ENCODE results near the gene GJD2.

GJD2 gene

DNA sequence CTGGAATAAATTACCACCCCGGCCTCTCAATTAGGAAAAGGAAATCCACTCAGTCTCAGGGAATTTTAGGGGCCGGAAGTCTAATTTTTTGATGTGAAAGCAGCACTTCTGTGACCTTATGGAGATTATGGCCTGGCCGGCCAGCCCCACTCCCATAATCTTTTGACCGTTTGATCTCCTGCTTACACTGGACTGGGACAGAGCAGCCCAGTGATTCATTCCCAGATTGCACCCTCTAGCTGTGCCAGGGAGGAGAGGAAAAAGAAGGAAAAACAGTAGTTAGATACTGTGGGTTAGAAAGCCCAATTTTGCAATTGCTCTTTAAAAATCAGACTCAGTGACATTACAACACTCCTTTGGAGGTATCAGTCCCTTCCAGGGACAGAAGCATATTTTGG is 32.4 kb downstream of the GJD2 start:
- Histone ChIP-seq H3K9me3 (ENCODE audit: control insufficient read depth, low read length) (no peaks in the 10 kb centered on the region), H3K4me3 (ENCODE audit: low read length) (peak overlapping the region; percentile 66), H3K4me1 (ENCODE audit: control insufficient read depth, insufficient read depth, low read length) (peaks cover 59% of the 10 kb centered on the region), H3K9ac (ENCODE audit: low read length) (peak overlapping the region; percentile 75), H3K27me3 (replicated peaks; ENCODE audit: control insufficient read depth, insufficient read depth, low read length) (no peaks in the 10 kb centered on the region), H3K36me3 (ENCODE audit: control insufficient read depth, insufficient read depth, low read length, severe bottlenecking) (no peaks in the 10 kb centered on the region)
- DNase-seq (ENCODE audit: low read depth), result peak; percentile 73

- H3K4me3 ChIP-seq (ENCODE audit: low read length), result peak overlapping the region; percentile 66
- H3K9me3 ChIP-seq (ENCODE audit: control insufficient read depth, low read length), result no peaks in the 10 kb centered on the region
- peaks cover 56% of the 10 kb centered on the region for H3K4me1 ChIP-seq (ENCODE audit: control insufficient read depth, insufficient read depth, low read length)
- no peaks in the 10 kb centered on the region for H3K27me3 ChIP-seq (replicated peaks; ENCODE audit: control insufficient read depth, insufficient read depth, low read length)
- no peaks in the 10 kb centered on the region for H3K36me3 ChIP-seq (ENCODE audit: control insufficient read depth, insufficient read depth, low read length, severe bottlenecking)
- DNase-seq (ENCODE audit: low read depth), result peak; percentile 90
- H3K9ac ChIP-seq (ENCODE audit: low read length), result peak overlapping the region; percentile 75
Measured at GRCh38 chr15:34721802-34722438, 32.9 kb downstream of the GJD2 start.

DNA sequence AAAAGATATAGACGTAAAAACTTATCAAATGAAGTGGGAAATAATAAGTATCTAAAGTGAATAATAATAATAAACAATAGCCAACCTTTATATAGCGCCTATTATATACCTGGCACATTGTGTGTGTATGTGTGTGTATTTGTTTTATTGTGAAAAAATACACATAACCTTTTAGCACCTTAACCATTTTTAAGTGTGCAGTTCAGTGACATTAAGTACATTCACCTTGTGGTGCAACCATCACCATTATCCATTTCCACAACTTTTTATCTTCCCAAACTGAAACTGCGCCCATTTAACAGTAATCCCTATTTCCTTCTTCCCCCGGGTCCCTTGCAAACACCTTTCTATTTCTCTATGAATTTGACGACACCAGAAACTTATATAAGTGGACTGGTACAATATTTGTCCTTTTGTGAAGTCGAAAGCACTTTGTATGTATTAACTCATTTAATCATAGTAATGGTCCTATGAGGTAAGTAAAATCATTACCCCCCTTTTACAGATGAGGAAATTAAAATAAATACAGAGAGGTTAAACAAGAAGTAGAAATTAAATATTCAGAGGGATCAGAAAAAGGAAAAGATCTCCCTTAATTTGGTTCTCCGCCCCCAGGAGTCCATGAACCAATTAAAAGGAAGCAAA is 33.5 kb downstream of the GJD2 start:
- Histone ChIP-seq H3K4me3 (ENCODE audit: low read length) (no peak overlapping the region), H3K36me3 (ENCODE audit: control insufficient read depth, insufficient read depth, low read length, severe bottlenecking) (no peaks in the 10 kb centered on the region), H3K27me3 (replicated peaks; ENCODE audit: control insufficient read depth, insufficient read depth, low read length) (no peaks in the 10 kb centered on the region), H3K9ac (ENCODE audit: low read length) (peak overlapping the region; percentile 61), H3K4me1 (ENCODE audit: control insufficient read depth, insufficient read depth, low read length) (peaks cover 49% of the 10 kb centered on the region), H3K9me3 (ENCODE audit: control insufficient read depth, low read length) (no peaks in the 10 kb centered on the region)
- DNase-seq (ENCODE audit: low read depth), result no peak

DNA sequence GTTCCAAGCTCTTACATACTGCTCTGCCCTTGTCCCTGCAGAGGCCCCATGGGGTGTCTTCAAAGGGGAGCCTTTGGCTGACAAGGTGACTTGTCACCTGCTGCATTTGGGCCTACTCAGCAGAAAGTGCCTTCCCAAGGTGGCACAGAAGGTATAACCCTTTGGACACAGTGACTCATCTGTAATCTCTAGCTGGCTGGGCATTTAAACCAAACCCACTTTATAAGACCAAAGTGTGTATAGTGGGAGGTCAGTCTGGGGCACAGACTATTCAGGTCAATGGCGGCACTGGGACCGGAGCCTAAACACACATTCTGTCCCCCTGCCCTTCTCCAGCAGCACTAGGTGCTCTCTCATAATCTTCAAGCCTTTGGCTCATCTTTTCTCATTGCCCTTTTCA is 35.1 kb downstream of the GJD2 start:
- Histone ChIP-seq H3K9me3 (ENCODE audit: control insufficient read depth, low read length) (no peaks in the 10 kb centered on the region), H3K9ac (ENCODE audit: low read length) (no peak overlapping the region), H3K36me3 (ENCODE audit: control insufficient read depth, insufficient read depth, low read length, severe bottlenecking) (no peaks in the 10 kb centered on the region), H3K4me3 (ENCODE audit: low read length) (no peak overlapping the region), H3K27me3 (replicated peaks; ENCODE audit: control insufficient read depth, insufficient read depth, low read length) (no peaks in the 10 kb centered on the region), H3K4me1 (ENCODE audit: control insufficient read depth, insufficient read depth, low read length) (peaks cover 36% of the 10 kb centered on the region)
- no peak for DNase-seq (ENCODE audit: low read depth)

- Histone ChIP-seq H3K4me3 (ENCODE audit: low read length) (no peak overlapping the region), H3K9ac (ENCODE audit: low read length) (no peak overlapping the region), H3K27me3 (replicated peaks; ENCODE audit: control insufficient read depth, insufficient read depth, low read length) (no peaks in the 10 kb centered on the region), H3K4me1 (ENCODE audit: control insufficient read depth, insufficient read depth, low read length) (peaks cover 32% of the 10 kb centered on the region), H3K36me3 (ENCODE audit: control insufficient read depth, insufficient read depth, low read length, severe bottlenecking) (no peaks in the 10 kb centered on the region), H3K9me3 (ENCODE audit: control insufficient read depth, low read length) (no peaks in the 10 kb centered on the region)
- DNase-seq (ENCODE audit: low read depth), result peak; percentile 25
Measured at GRCh38 chr15:34718681-34719665, 35.8 kb downstream of the GJD2 start.

DNA sequence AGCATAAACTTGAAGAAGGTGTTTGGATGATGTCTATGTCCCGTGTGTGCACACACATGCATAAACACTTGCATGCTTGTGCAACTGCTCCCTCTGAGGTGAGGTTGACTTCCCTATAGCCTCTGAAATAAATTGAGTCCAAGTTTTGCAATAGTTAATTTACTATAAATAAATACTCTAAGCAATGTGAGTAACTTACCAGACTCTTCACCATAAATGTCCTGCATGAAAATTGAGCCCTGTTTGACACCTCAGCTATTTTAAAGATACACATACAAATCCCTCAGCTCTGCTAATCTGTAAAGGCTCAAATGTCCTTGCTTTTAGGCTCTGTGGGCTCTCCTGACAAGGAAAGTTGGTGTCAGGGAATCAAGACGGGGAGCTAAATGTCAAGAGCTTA is 37.1 kb downstream of the GJD2 start:
- Histone ChIP-seq H3K4me1 (ENCODE audit: control insufficient read depth, insufficient read depth, low read length) (peaks cover 22% of the 10 kb centered on the region), H3K9me3 (ENCODE audit: control insufficient read depth, low read length) (no peaks in the 10 kb centered on the region)

GRCh38 chr15:34716111-34716510 is 38.7 kb downstream of the GJD2 start:
- Histone ChIP-seq H3K27me3 (replicated peaks; ENCODE audit: control insufficient read depth, insufficient read depth, low read length) (no peaks in the 10 kb centered on the region), H3K9ac (ENCODE audit: low read length) (no peak overlapping the region), H3K9me3 (ENCODE audit: control insufficient read depth, low read length) (no peaks in the 10 kb centered on the region), H3K36me3 (ENCODE audit: control insufficient read depth, insufficient read depth, low read length, severe bottlenecking) (no peaks in the 10 kb centered on the region), H3K4me3 (ENCODE audit: low read length) (no peak overlapping the region), H3K4me1 (ENCODE audit: control insufficient read depth, insufficient read depth, low read length) (peaks cover 8% of the 10 kb centered on the region)
- DNase-seq (ENCODE audit: low read depth), result no peak

More for the DNA sequence above, 37.1 kb downstream of the GJD2 start:
- no peak overlapping the region for H3K4me3 ChIP-seq (ENCODE audit: low read length)
- H3K36me3 ChIP-seq (ENCODE audit: control insufficient read depth, insufficient read depth, low read length, severe bottlenecking), result no peaks in the 10 kb centered on the region
- H3K9ac ChIP-seq (ENCODE audit: low read length), result no peak overlapping the region
- peak; percentile 39 for DNase-seq (ENCODE audit: low read depth)
- H3K27me3 ChIP-seq (replicated peaks; ENCODE audit: control insufficient read depth, insufficient read depth, low read length), result no peaks in the 10 kb centered on the region

- H3K4me3 ChIP-seq (ENCODE audit: low read length), result no peak overlapping the region
Measured at GRCh38 chr15:34714476-34715121, 40.2 kb downstream of the GJD2 start.

GRCh38 chr15:34713635-34714034 is 41.2 kb downstream of the GJD2 start:
- no peaks in the 10 kb centered on the region for H3K9me3 ChIP-seq (ENCODE audit: control insufficient read depth, low read length)
- H3K4me3 ChIP-seq (ENCODE audit: low read length), result no peak overlapping the region
- no peak overlapping the region for H3K9ac ChIP-seq (ENCODE audit: low read length)
- no peaks in the 10 kb centered on the region for H3K36me3 ChIP-seq (ENCODE audit: control insufficient read depth, insufficient read depth, low read length, severe bottlenecking)
- H3K27me3 ChIP-seq (replicated peaks; ENCODE audit: control insufficient read depth, insufficient read depth, low read length), result no peaks in the 10 kb centered on the region
- H3K4me1 ChIP-seq (ENCODE audit: control insufficient read depth, insufficient read depth, low read length), result peaks cover 8% of the 10 kb centered on the region
- no peak for DNase-seq (ENCODE audit: low read depth)

More at GRCh38 chr15:34714476-34715121, 40.2 kb downstream of the GJD2 start:
- DNase-seq (ENCODE audit: low read depth), result no peak
- Histone ChIP-seq H3K27me3 (replicated peaks; ENCODE audit: control insufficient read depth, insufficient read depth, low read length) (no peaks in the 10 kb centered on the region), H3K9ac (ENCODE audit: low read length) (no peak overlapping the region), H3K36me3 (ENCODE audit: control insufficient read depth, insufficient read depth, low read length, severe bottlenecking) (no peaks in the 10 kb centered on the region), H3K9me3 (ENCODE audit: control insufficient read depth, low read length) (no peaks in the 10 kb centered on the region), H3K4me1 (ENCODE audit: control insufficient read depth, insufficient read depth, low read length) (peaks cover 13% of the 10 kb centered on the region)

GRCh38 chr15:34709866-34710265 is 44.9 kb downstream of the GJD2 start:
- no peaks in the 10 kb centered on the region for H3K9me3 ChIP-seq (ENCODE audit: control insufficient read depth, low read length)
- peak; percentile 31 for DNase-seq (ENCODE audit: low read depth)
- no peak overlapping the region for H3K4me3 ChIP-seq (ENCODE audit: low read length)
- peaks cover 16% of the 10 kb centered on the region for H3K27me3 ChIP-seq (replicated peaks; ENCODE audit: control insufficient read depth, insufficient read depth, low read length)
- no peak overlapping the region for H3K9ac ChIP-seq (ENCODE audit: low read length)
- H3K36me3 ChIP-seq (ENCODE audit: control insufficient read depth, insufficient read depth, low read length, severe bottlenecking), result no peaks in the 10 kb centered on the region
- peaks cover 7% of the 10 kb centered on the region for H3K4me1 ChIP-seq (ENCODE audit: control insufficient read depth, insufficient read depth, low read length)

DNA sequence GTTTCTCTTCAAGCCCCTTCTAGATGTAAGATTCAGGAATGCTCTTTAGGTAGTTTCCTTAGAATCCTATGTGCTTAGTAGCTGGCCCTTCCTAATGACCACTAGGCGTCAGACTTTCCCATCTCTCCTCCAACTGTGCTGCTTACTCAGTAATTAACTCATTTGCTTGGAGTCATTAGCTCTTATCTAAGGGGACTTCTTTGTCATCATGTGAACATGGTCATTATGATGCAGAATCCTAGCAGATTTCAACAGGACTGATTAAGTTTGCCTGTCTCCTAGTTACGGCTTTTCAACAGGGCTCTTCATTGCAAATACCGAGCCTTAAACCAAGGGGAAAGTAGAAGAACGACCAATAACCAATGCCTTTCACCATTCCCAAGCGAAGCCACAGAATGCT is 46.4 kb downstream of the GJD2 start:
- peak; percentile 72 for DNase-seq (ENCODE audit: low read depth)
- Histone ChIP-seq H3K36me3 (ENCODE audit: control insufficient read depth, insufficient read depth, low read length, severe bottlenecking) (no peaks in the 10 kb centered on the region), H3K4me3 (ENCODE audit: low read length) (no peak overlapping the region), H3K9me3 (ENCODE audit: control insufficient read depth, low read length) (no peaks in the 10 kb centered on the region), H3K4me1 (ENCODE audit: control insufficient read depth, insufficient read depth, low read length) (peaks cover 7% of the 10 kb centered on the region), H3K9ac (ENCODE audit: low read length) (no peak overlapping the region), H3K27me3 (replicated peaks; ENCODE audit: control insufficient read depth, insufficient read depth, low read length) (peaks cover 30% of the 10 kb centered on the region)
